ENCODE results near the gene TPM3. TPM values are rescaled to one million over a fixed set of nuclear protein-coding genes. Genes with fewer than 3 reads are reported as not detected.

Gene TPM3
- polyA plus RNA-seq, 1 donor from 2014 or later, result 356 TPM

DNA sequence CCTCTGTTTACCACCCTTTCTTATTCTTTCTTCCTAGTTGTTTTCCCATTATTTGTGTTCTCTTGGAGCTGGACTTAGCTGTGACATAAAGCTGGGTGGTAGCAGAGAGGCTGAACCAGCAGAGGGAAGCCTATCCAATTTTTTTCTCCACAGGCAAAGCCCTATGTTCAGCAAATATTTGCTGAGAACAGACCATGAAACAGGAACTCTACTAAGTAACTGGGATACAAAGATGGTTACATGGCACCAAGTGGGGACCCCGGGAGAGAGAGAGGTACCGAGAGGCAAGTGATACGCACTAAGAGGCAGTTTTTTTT, 7.6 kb upstream of the TPM3 start:
- H3K9me3 ChIP-seq (ENCODE audit: low read length), result no peaks in the 10 kb centered on the region
- H3K9ac ChIP-seq (ENCODE audit: low read length), result no peak overlapping the region
- no peaks in the 10 kb centered on the region for H3K36me3 ChIP-seq (ENCODE audit: insufficient read depth, low read length)
- H3K9me2 ChIP-seq (ENCODE audit: insufficient read depth, low read length), result no peaks in the 10 kb centered on the region
- no peak for TF ChIP-seq TAF1 (IDR thresholded peaks at IDR 0.05; ENCODE audit: low read depth)
- TF ChIP-seq SMC3 (conservative IDR thresholded peaks at IDR 0.05; ENCODE audit: poor library complexity), result no peak
- TF ChIP-seq EP300 (conservative IDR thresholded peaks at IDR 0.05; ENCODE audit: poor library complexity, severe bottlenecking), result no peak
- no peak for TF ChIP-seq EZH2 (IDR thresholded peaks at IDR 0.05; ENCODE audit: borderline replicate concordance, insufficient read depth, low read length, poor library complexity, severe bottlenecking)
- TF ChIP-seq POLR2AphosphoS5 (IDR thresholded peaks at IDR 0.05), result no peak
- TF ChIP-seq MXI1 (conservative IDR thresholded peaks at IDR 0.05; ENCODE audit: poor library complexity, severe bottlenecking), result no peak
- TF ChIP-seq, protein P1, sequence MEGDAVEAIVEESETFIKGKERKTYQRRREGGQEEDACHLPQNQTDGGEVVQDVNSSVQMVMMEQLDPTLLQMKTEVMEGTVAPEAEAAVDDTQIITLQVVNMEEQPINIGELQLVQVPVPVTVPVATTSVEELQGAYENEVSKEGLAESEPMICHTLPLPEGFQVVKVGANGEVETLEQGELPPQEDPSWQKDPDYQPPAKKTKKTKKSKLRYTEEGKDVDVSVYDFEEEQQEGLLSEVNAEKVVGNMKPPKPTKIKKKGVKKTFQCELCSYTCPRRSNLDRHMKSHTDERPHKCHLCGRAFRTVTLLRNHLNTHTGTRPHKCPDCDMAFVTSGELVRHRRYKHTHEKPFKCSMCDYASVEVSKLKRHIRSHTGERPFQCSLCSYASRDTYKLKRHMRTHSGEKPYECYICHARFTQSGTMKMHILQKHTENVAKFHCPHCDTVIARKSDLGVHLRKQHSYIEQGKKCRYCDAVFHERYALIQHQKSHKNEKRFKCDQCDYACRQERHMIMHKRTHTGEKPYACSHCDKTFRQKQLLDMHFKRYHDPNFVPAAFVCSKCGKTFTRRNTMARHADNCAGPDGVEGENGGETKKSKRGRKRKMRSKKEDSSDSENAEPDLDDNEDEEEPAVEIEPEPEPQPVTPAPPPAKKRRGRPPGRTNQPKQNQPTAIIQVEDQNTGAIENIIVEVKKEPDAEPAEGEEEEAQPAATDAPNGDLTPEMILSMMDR (IDR thresholded peaks at IDR 0.05; ENCODE audit: poor library complexity, severe bottlenecking), result no peak
- no peak for TF ChIP-seq RAD21 (conservative IDR thresholded peaks at IDR 0.05)
- TF ChIP-seq, protein P2, sequence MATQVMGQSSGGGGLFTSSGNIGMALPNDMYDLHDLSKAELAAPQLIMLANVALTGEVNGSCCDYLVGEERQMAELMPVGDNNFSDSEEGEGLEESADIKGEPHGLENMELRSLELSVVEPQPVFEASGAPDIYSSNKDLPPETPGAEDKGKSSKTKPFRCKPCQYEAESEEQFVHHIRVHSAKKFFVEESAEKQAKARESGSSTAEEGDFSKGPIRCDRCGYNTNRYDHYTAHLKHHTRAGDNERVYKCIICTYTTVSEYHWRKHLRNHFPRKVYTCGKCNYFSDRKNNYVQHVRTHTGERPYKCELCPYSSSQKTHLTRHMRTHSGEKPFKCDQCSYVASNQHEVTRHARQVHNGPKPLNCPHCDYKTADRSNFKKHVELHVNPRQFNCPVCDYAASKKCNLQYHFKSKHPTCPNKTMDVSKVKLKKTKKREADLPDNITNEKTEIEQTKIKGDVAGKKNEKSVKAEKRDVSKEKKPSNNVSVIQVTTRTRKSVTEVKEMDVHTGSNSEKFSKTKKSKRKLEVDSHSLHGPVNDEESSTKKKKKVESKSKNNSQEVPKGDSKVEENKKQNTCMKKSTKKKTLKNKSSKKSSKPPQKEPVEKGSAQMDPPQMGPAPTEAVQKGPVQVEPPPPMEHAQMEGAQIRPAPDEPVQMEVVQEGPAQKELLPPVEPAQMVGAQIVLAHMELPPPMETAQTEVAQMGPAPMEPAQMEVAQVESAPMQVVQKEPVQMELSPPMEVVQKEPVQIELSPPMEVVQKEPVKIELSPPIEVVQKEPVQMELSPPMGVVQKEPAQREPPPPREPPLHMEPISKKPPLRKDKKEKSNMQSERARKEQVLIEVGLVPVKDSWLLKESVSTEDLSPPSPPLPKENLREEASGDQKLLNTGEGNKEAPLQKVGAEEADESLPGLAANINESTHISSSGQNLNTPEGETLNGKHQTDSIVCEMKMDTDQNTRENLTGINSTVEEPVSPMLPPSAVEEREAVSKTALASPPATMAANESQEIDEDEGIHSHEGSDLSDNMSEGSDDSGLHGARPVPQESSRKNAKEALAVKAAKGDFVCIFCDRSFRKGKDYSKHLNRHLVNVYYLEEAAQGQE (IDR thresholded peaks at IDR 0.05; ENCODE audit: borderline replicate concordance), result no peak
- no peaks in the 10 kb centered on the region for H3K27me3 ChIP-seq (ENCODE audit: insufficient read depth, low read depth, low read length)
- no peaks in the 10 kb centered on the region for H3K79me2 ChIP-seq (replicated peaks; ENCODE audit: insufficient read depth, low read length)
- no peak overlapping the region for H2AFZ ChIP-seq (ENCODE audit: low read depth, low read length)
- H3F3A ChIP-seq (ENCODE audit: insufficient read depth, low read length, poor library complexity, severe bottlenecking), result no peaks in the 10 kb centered on the region
- no peak overlapping the region for H3K27ac ChIP-seq (ENCODE audit: low read length)
- no peaks in the 10 kb centered on the region for H4K20me1 ChIP-seq (ENCODE audit: insufficient read depth)
- no peak overlapping the region for H3K4me2 ChIP-seq (ENCODE audit: low read length)
- H3K4me3 ChIP-seq (ENCODE audit: low read length), result no peak overlapping the region

DNA sequence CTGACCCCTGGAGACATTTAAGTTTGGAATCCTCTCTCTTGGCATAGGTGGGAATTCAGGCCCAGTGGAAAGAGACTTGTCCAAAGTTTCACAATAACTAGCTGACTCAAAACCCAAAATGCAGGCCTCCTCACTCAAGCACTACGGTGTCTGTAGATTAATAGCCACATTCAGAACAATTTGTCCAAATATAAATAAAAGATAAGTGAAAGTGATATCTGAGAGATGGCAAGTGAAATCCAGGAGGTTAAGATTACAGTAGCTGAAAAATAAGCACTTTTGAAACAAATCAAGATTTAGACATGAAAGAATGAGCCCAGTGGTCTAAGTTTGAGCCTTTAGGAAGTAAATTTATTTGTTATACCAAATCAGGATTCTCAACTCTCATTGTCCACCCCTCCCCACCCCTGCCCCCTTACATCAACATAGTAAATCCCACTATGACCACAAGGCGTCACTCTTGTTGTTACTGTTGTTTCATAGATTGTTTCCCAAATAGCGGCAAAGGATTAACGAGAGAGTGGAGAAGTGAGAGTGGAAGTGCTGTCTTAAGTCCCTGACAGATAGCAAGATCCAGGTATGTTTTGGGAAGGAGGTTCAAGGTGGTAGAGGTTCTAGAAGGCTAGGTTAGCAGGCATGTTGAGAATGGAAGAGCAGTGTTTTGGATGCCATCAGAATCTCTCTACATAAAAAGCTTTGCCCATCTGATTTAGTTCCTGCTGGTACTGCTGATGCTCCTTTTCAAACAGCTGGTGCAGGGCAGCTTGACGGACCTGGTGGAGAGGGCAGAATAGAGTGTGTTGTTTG, 7.1 kb upstream of the TPM3 start:
- no peak overlapping the region for H3K4me2 ChIP-seq (ENCODE audit: low read length)
- TF ChIP-seq MXI1 (conservative IDR thresholded peaks at IDR 0.05; ENCODE audit: poor library complexity, severe bottlenecking) (no peak), EP300 (conservative IDR thresholded peaks at IDR 0.05; ENCODE audit: poor library complexity, severe bottlenecking) (no peak), EZH2 (IDR thresholded peaks at IDR 0.05; ENCODE audit: borderline replicate concordance, insufficient read depth, low read length, poor library complexity, severe bottlenecking) (no peak), SMC3 (conservative IDR thresholded peaks at IDR 0.05; ENCODE audit: poor library complexity) (peak; percentile 52), POLR2AphosphoS5 (IDR thresholded peaks at IDR 0.05) (no peak), RAD21 (conservative IDR thresholded peaks at IDR 0.05) (peak; percentile 43), TAF1 (IDR thresholded peaks at IDR 0.05; ENCODE audit: low read depth) (no peak)
- TF ChIP-seq, protein P2 (IDR thresholded peaks at IDR 0.05; ENCODE audit: borderline replicate concordance), result no peak
- TF ChIP-seq, protein P1 (IDR thresholded peaks at IDR 0.05; ENCODE audit: poor library complexity, severe bottlenecking), result peak; percentile 60
- H3K27me3 ChIP-seq (ENCODE audit: insufficient read depth, low read depth, low read length), result no peaks in the 10 kb centered on the region
- H3K36me3 ChIP-seq (ENCODE audit: insufficient read depth, low read length), result no peaks in the 10 kb centered on the region
- no peaks in the 10 kb centered on the region for H3K9me3 ChIP-seq (ENCODE audit: low read length)
- H2AFZ ChIP-seq (ENCODE audit: low read depth, low read length), result no peak overlapping the region
- no peaks in the 10 kb centered on the region for H3K9me2 ChIP-seq (ENCODE audit: insufficient read depth, low read length)
- no peaks in the 10 kb centered on the region for H3F3A ChIP-seq (ENCODE audit: insufficient read depth, low read length, poor library complexity, severe bottlenecking)
- no peaks in the 10 kb centered on the region for H4K20me1 ChIP-seq (ENCODE audit: insufficient read depth)
- H3K4me3 ChIP-seq (ENCODE audit: low read length), result no peak overlapping the region
- H3K27ac ChIP-seq (ENCODE audit: low read length), result no peak overlapping the region
- H3K9ac ChIP-seq (ENCODE audit: low read length), result no peak overlapping the region
- H3K79me2 ChIP-seq (replicated peaks; ENCODE audit: insufficient read depth, low read length), result no peaks in the 10 kb centered on the region
